HEK293 (cell line): ENCODE data around the gene DYTN.

Experiments used
- CTCF ChIA-PET: fragments of 350-600 bp; formaldehyde crosslinking; extraction: SDS; loops from one replicate; lab custom pipeline; 2021; ENCODE audit warnings: antibody characterized with exemption; lab: Yijun Ruan, JAX
- POLR2A ChIA-PET: fragments of 300-600 bp; formaldehyde crosslinking; extraction: SDS; loops from one replicate; lab custom pipeline; 2020; ENCODE audit warnings: antibody characterized with exemption, inconsistent platforms; lab: Yijun Ruan, JAX
- H3K27ac ChIP-seq: fragments of 200-500 bp; sonication (Bioruptor generic); 2 replicates; pipeline ENCODE4 v1.5.1; 2014; ENCODE audit warnings: low read depth, low read length, control low read depth, inconsistent platforms; ENCODE audit errors: extremely low read depth
- H3K36me3 ChIP-seq, 2 experiments: fragments of 200-500 bp in 1 of 2; sonication (Bioruptor generic) in 1 of 2; 1 replicate in 1 of 2; 2 replicates in 1 of 2; pipeline ENCODE4 v1.5.1; 2014 to 2017; ENCODE audit warnings: inconsistent platforms in 2 of 2, low read length in 2 of 2; ENCODE audit not compliant: control insufficient read depth in 2 of 2, insufficient read depth in 1 of 2
- H3K4me1 ChIP-seq: fragments of 200-500 bp; sonication (Bioruptor generic); 2 replicates; pipeline ENCODE4 v1.5.1; 2014; ENCODE audit warnings: mild to moderate bottlenecking, low read length, inconsistent platforms; ENCODE audit not compliant: control insufficient read depth, insufficient read depth
- H3K4me3 ChIP-seq: 2 replicates; pipeline ENCODE4 v1.5.1; 2011; ENCODE audit warnings: low read depth, mild to moderate bottlenecking, control low read depth, low read length, moderate library complexity
- H3K9me3 ChIP-seq: fragments of 200-500 bp; sonication (Bioruptor generic); 2 replicates; pipeline ENCODE4 v1.5.1; 2014; ENCODE audit warnings: low read depth, low read length, inconsistent platforms; ENCODE audit not compliant: control insufficient read depth, insufficient read depth
- GLIS1 ChIP-seq: fragments of 450-650 bp; formaldehyde crosslinking; IDR thresholded peaks from 2 replicates; pipeline ENCODE4 v1.5.1; 2016; ENCODE audit warnings: missing biosample characterization, missing genetic modification characterization
- GLIS2 ChIP-seq: fragments of 450-650 bp; formaldehyde crosslinking; IDR thresholded peaks from 2 replicates; pipeline ENCODE4 v1.5.1; 2016; ENCODE audit warnings: missing biosample characterization, missing genetic modification characterization
- HOXC10 ChIP-seq: sonication (generic); formaldehyde crosslinking; IDR thresholded peaks from 2 replicates; pipeline ENCODE4 v1.8.1; 2023; ENCODE audit warnings: mild to moderate bottlenecking, missing genetic modification reagents
- IKZF3 ChIP-seq: fragments of 450-650 bp; IDR thresholded peaks from 2 replicates; pipeline ENCODE4 v1.5.0; 2018; ENCODE audit warnings: missing biosample characterization, mild to moderate bottlenecking, missing genetic modification characterization, moderate library complexity
- KLF1 ChIP-seq: fragments of 450-650 bp; formaldehyde crosslinking; IDR thresholded peaks from 2 replicates; pipeline ENCODE4 v1.5.1; 2016; ENCODE audit warnings: missing biosample characterization, missing genetic modification characterization
- OVOL3 ChIP-seq: fragments of 450-650 bp; formaldehyde crosslinking; IDR thresholded peaks from 2 replicates; pipeline ENCODE4 v1.5.1; 2016; ENCODE audit warnings: missing biosample characterization, missing genetic modification characterization
- YY1 ChIP-seq: fragments of 450-650 bp; formaldehyde crosslinking; IDR thresholded peaks from 2 replicates; pipeline ENCODE4 v1.5.1; 2018; ENCODE audit warnings: missing biosample characterization, missing genetic modification characterization
- ZBTB8A ChIP-seq: fragments of 450-650 bp; formaldehyde crosslinking; IDR thresholded peaks from 2 replicates; pipeline ENCODE4 v1.5.1; 2016; ENCODE audit warnings: missing biosample characterization, missing genetic modification characterization
- ZFHX2 ChIP-seq: fragments of 450-650 bp; formaldehyde crosslinking; conservative IDR thresholded peaks from 2 replicates; pipeline ENCODE4 v1.5.1; 2016; ENCODE audit warnings: missing biosample characterization, missing genetic modification characterization
- ZNF221 ChIP-seq: fragments of 450-650 bp; formaldehyde crosslinking; IDR thresholded peaks from 2 replicates; pipeline ENCODE4 v1.5.1; 2017; ENCODE audit warnings: missing biosample characterization, missing genetic modification characterization, borderline replicate concordance
- ZNF266 ChIP-seq: fragments of 450-650 bp; formaldehyde crosslinking; IDR thresholded peaks from 2 replicates; pipeline ENCODE4 v1.5.1; 2016; ENCODE audit warnings: missing biosample characterization, missing genetic modification characterization, low read depth
- ZNF529 ChIP-seq: fragments of 450-650 bp; formaldehyde crosslinking; IDR thresholded peaks from 2 replicates; pipeline ENCODE4 v1.5.1; 2017; ENCODE audit warnings: missing genetic modification characterization, missing biosample characterization; ENCODE audit not compliant: insufficient replicate concordance
- ZNF560 ChIP-seq: fragments of 450-650 bp; formaldehyde crosslinking; IDR thresholded peaks from 2 replicates; pipeline ENCODE4 v1.5.1; 2017; ENCODE audit warnings: missing biosample characterization, missing genetic modification characterization, borderline replicate concordance
- ZNF621 ChIP-seq: fragments of 450-650 bp; formaldehyde crosslinking; IDR thresholded peaks from 2 replicates; pipeline ENCODE4 v1.5.1; 2017; ENCODE audit warnings: missing biosample characterization, missing genetic modification characterization
- ZNF624 ChIP-seq: fragments of 450-650 bp; formaldehyde crosslinking; IDR thresholded peaks from 2 replicates; pipeline ENCODE4 v1.5.1; 2017; ENCODE audit warnings: missing biosample characterization, missing genetic modification characterization
- ZNF701 ChIP-seq: fragments of 450-650 bp; formaldehyde crosslinking; IDR thresholded peaks from 2 replicates; pipeline ENCODE4 v1.5.1; 2016; ENCODE audit warnings: missing biosample characterization, missing genetic modification characterization
- ZNF791 ChIP-seq: fragments of 450-650 bp; formaldehyde crosslinking; IDR thresholded peaks from 2 replicates; pipeline ENCODE4 v1.5.1; 2016; ENCODE audit warnings: missing biosample characterization, missing genetic modification characterization
- ZSCAN16 ChIP-seq: fragments of 450-650 bp; formaldehyde crosslinking; IDR thresholded peaks from 2 replicates; pipeline ENCODE4 v1.5.1; 2016; ENCODE audit warnings: missing biosample characterization, missing genetic modification characterization
- TF ChIP-seq, protein P1 (sequence below): fragments of 450-650 bp; formaldehyde crosslinking; IDR thresholded peaks from 2 replicates; pipeline ENCODE4 v1.5.1; 2016; ENCODE audit warnings: missing biosample characterization, missing genetic modification characterization, borderline replicate concordance
- TF ChIP-seq, protein P2 (sequence below): sonication (generic); formaldehyde crosslinking; IDR thresholded peaks from 2 replicates; pipeline ENCODE4 v1.8.1; 2022; ENCODE audit warnings: mild to moderate bottlenecking, moderate library complexity, missing genetic modification reagents
- TF ChIP-seq, protein P3 (sequence below): fragments of 450-650 bp; formaldehyde crosslinking; IDR thresholded peaks from 2 replicates; pipeline ENCODE4 v1.5.1; 2016; ENCODE audit warnings: missing biosample characterization, missing genetic modification characterization
- TF ChIP-seq, protein P4 (sequence below): fragments of 450-650 bp; formaldehyde crosslinking; IDR thresholded peaks from 2 replicates; pipeline ENCODE4 v1.5.1; 2017; ENCODE audit warnings: missing biosample characterization, mild to moderate bottlenecking, missing genetic modification characterization, moderate library complexity

DYTN gene

DNA sequence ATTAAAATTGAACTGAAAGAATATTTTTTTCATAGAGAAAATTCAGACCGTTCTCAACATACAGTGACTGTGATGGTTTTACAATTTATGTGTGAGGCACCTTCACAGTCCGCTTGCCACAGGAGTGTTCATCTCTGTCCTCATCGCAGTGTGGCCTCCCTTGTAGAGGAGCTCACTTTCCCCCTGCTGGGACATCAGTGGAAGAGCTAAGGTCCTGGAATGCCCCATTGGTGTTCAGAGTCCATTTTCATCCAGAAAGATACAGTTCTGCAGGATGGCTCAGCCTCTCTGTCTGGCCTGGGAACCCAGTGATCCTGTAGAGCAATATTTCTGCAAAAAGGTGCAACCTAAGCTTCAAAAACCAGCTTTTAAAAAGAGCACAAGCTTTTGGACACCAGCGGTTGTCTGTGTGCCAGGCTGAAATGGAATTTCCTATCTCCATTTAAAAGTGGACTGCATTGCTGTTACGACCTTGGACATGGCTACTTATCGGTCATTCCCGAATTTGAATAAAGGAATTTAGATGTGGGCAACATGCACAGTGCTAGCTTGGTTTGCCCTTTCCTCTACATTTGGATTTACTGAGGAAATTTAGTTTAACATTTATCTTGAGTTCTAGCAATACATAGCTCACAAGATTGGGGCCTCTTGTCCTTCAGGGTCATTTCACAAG lies 102.6 kb downstream of the DYTN start:
- POLR2A ChIA-PET: no interaction called here
- H3K36me3 ChIP-seq: no peaks in the 10 kb centered on the region; a peak in 1 of 3 replicates
- no peak for TF ChIP-seq ZNF791 (tag by site-specific recombination)
- TF ChIP-seq, protein P1, sequence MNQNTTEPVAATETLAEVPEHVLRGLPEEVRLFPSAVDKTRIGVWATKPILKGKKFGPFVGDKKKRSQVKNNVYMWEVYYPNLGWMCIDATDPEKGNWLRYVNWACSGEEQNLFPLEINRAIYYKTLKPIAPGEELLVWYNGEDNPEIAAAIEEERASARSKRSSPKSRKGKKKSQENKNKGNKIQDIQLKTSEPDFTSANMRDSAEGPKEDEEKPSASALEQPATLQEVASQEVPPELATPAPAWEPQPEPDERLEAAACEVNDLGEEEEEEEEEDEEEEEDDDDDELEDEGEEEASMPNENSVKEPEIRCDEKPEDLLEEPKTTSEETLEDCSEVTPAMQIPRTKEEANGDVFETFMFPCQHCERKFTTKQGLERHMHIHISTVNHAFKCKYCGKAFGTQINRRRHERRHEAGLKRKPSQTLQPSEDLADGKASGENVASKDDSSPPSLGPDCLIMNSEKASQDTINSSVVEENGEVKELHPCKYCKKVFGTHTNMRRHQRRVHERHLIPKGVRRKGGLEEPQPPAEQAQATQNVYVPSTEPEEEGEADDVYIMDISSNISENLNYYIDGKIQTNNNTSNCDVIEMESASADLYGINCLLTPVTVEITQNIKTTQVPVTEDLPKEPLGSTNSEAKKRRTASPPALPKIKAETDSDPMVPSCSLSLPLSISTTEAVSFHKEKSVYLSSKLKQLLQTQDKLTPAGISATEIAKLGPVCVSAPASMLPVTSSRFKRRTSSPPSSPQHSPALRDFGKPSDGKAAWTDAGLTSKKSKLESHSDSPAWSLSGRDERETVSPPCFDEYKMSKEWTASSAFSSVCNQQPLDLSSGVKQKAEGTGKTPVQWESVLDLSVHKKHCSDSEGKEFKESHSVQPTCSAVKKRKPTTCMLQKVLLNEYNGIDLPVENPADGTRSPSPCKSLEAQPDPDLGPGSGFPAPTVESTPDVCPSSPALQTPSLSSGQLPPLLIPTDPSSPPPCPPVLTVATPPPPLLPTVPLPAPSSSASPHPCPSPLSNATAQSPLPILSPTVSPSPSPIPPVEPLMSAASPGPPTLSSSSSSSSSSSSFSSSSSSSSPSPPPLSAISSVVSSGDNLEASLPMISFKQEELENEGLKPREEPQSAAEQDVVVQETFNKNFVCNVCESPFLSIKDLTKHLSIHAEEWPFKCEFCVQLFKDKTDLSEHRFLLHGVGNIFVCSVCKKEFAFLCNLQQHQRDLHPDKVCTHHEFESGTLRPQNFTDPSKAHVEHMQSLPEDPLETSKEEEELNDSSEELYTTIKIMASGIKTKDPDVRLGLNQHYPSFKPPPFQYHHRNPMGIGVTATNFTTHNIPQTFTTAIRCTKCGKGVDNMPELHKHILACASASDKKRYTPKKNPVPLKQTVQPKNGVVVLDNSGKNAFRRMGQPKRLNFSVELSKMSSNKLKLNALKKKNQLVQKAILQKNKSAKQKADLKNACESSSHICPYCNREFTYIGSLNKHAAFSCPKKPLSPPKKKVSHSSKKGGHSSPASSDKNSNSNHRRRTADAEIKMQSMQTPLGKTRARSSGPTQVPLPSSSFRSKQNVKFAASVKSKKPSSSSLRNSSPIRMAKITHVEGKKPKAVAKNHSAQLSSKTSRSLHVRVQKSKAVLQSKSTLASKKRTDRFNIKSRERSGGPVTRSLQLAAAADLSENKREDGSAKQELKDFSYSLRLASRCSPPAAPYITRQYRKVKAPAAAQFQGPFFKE: no peak
- no peak for TF ChIP-seq ZNF560 (tag by site-specific recombination)
- no peak for TF ChIP-seq ZBTB8A
- CTCF ChIA-PET: interaction anchor here (0.7 to 0.9 kb wide), 2 partner anchors 61 to 67 kb away, joined by 4 read pairs; no protein-coding TSS in a partner anchor
- H3K4me3 ChIP-seq: no peak overlapping the region
- no peaks in the 10 kb centered on the region for H3K4me1 ChIP-seq
- H3K27ac ChIP-seq: no peak overlapping the region
- no peaks in the 10 kb centered on the region for H3K9me3 ChIP-seq

DNA sequence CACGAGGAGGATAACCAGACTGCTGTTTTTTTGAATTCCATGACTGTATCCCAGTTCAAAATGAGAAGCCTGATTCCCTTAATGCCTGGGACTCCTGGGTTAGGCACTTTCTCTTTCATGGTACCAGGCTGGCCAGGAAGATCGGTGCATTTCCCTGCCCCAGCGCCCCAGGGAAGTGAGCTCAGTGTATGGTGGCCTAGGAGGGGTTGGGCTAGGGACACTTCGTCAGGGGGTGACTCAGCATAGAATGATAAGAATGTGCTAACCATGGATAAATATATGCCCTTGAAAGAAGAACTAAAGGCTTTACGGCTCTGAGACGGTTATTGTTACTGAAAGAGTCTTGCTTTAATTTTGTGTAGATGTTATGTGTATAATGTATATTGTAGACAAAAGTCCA lies 103.4 kb downstream of the DYTN start:
- TF ChIP-seq, protein P2, sequence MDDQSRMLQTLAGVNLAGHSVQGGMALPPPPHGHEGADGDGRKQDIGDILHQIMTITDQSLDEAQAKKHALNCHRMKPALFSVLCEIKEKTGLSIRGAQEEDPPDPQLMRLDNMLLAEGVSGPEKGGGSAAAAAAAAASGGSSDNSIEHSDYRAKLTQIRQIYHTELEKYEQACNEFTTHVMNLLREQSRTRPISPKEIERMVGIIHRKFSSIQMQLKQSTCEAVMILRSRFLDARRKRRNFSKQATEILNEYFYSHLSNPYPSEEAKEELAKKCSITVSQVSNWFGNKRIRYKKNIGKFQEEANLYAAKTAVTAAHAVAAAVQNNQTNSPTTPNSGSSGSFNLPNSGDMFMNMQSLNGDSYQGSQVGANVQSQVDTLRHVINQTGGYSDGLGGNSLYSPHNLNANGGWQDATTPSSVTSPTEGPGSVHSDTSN (CRISPR knock-in tag): no peak
- no peak for TF ChIP-seq ZNF221
- TF ChIP-seq KLF1 (tag by site-specific recombination): no peak
- TF ChIP-seq ZNF621 (tag by site-specific recombination): no peak
- H3K9me3 ChIP-seq: no peaks in the 10 kb centered on the region
- no peaks in the 10 kb centered on the region; a peak in 1 of 3 replicates for H3K36me3 ChIP-seq
- H3K4me3 ChIP-seq: no peak overlapping the region
- ChIA-PET CTCF (interaction anchor here (0.9 kb wide), 1 partner anchor 60 kb away, joined by 4 read pairs; no protein-coding TSS in a partner anchor), POLR2A (no interaction called here)
- H3K4me1 ChIP-seq: no peaks in the 10 kb centered on the region
- no peak overlapping the region for H3K27ac ChIP-seq

DNA sequence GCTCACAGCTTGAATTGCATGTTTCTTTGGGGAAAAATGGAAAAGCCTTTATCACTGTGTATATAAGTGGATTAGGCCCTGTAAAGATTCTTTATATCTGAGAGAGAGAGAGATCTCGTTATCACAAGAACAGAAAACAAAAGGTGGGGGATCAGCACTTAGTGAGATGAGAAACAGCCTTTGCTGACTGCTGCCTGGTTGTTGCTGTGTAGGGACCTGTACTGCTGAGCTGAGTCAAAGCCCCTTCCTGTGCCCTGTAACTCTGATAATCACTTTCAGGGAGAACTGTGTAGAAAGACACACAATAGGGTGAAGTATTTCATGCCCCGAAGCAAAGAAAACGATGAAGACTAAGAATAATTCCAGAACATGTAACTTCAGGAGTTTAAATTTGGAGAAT lies 106.5 kb downstream of the DYTN start:
- POLR2A ChIA-PET: no interaction called here
- Histone ChIP-seq H3K9me3 (no peaks in the 10 kb centered on the region), H3K36me3 (no peaks in the 10 kb centered on the region; a peak in 1 of 3 replicates), H3K4me1 (no peaks in the 10 kb centered on the region), H3K4me3 (no peak overlapping the region), H3K27ac (no peak overlapping the region)
- CTCF ChIA-PET: no interaction called here
- TF ChIP-seq GLIS1 (tag by site-specific recombination) (no peak), ZSCAN16 (tag by site-specific recombination) (no peak), IKZF3 (no peak), OVOL3 (no peak), ZNF529 (tag by site-specific recombination) (no peak), ZFHX2 (tag by site-specific recombination) (no peak), ZNF621 (tag by site-specific recombination) (no peak), YY1 (tag by site-specific recombination) (no peak), GLIS2 (no peak), ZNF701 (tag by site-specific recombination) (no peak), ZNF624 (tag by site-specific recombination) (no peak), ZNF266 (tag by site-specific recombination) (no peak), HOXC10 (CRISPR knock-in tag) (no peak)
- TF ChIP-seq, protein P3, sequence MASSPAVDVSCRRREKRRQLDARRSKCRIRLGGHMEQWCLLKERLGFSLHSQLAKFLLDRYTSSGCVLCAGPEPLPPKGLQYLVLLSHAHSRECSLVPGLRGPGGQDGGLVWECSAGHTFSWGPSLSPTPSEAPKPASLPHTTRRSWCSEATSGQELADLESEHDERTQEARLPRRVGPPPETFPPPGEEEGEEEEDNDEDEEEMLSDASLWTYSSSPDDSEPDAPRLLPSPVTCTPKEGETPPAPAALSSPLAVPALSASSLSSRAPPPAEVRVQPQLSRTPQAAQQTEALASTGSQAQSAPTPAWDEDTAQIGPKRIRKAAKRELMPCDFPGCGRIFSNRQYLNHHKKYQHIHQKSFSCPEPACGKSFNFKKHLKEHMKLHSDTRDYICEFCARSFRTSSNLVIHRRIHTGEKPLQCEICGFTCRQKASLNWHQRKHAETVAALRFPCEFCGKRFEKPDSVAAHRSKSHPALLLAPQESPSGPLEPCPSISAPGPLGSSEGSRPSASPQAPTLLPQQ (tag by site-specific recombination): no peak
- TF ChIP-seq, protein P4, sequence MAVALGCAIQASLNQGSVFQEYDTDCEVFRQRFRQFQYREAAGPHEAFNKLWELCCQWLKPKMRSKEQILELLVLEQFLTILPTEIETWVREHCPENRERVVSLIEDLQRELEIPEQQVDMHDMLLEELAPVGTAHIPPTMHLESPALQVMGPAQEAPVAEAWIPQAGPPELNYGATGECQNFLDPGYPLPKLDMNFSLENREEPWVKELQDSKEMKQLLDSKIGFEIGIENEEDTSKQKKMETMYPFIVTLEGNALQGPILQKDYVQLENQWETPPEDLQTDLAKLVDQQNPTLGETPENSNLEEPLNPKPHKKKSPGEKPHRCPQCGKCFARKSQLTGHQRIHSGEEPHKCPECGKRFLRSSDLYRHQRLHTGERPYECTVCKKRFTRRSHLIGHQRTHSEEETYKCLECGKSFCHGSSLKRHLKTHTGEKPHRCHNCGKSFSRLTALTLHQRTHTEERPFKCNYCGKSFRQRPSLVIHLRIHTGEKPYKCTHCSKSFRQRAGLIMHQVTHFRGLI (tag by site-specific recombination): no peak
